Gastrocnemius medialis (tissue), 4 donors: Measurements from ENCODE around the gene ALK. TPM values are rescaled to one million over a fixed set of nuclear protein-coding genes. Genes with fewer than 3 reads are reported as not detected.

Experiments
- ATAC-seq, 2 donors: fragments of 150-250 bp; one replicate each; pipeline ENCODE4 v1.9.1; 2016
- DNase-seq, 2 donors: peaks; one replicate each; pipeline ENCODE4 v3.0.0-alpha.2; 2019
- H3K27ac ChIP-seq, 4 donors: fragments of 200-600 bp; sonication (generic); 1 replicate in 1 of 4; 2 replicates in 3 of 4; pipeline ENCODE4 v1.5.1; 2016 to 2018; ENCODE audit warnings: mild to moderate bottlenecking in 2 of 4, moderate library complexity in 1 of 4
- H3K27me3 ChIP-seq, 3 donors: fragments of 200-600 bp; sonication (generic) in 2 of 3; 1 replicate in 1 of 3; 2 replicates in 2 of 3; pipeline versions ENCODE4 v1.5.1 to v1.6.0; 2016 to 2019; ENCODE audit warnings: mild to moderate bottlenecking in 1 of 3, moderate library complexity in 1 of 3
- H3K36me3 ChIP-seq, 2 donors: fragments of 200-600 bp; sonication (generic) in 1 of 2; one replicate each; pipeline ENCODE4 v1.5.1; 2017 to 2018
- H3K4me1 ChIP-seq, 2 donors: fragments of 200-600 bp; sonication (generic) in 1 of 2; one replicate each; pipeline ENCODE4 v1.5.1; 2016 to 2017; ENCODE audit warnings: mild to moderate bottlenecking in 2 of 2
- H3K4me3 ChIP-seq, 4 donors: fragments of 200-600 bp; sonication (generic) in 3 of 4; 1 replicate in 1 of 4; 2 replicates in 3 of 4; pipeline ENCODE4 v1.5.1; 2016 to 2019; ENCODE audit warnings: mild to moderate bottlenecking in 2 of 4
- H3K9me3 ChIP-seq, 3 donors: fragments of 200-600 bp; sonication (generic) in 2 of 3; 1 replicate in 1 of 3; 2 replicates in 2 of 3; pipeline ENCODE4 v1.5.1; 2016 to 2019
- CTCF ChIP-seq, 5 experiments: fragments of 450-650 bp in 3 of 5; fragments of 200-600 bp in 2 of 5; sonication (generic) in 2 of 5; IDR thresholded peaks in 4 of 5; conservative IDR thresholded peaks in 1 of 5; 1 replicate in 4 of 5; 2 replicates in 1 of 5; pipeline ENCODE4 v1.5.1; 2016 to 2019; ENCODE audit warnings: antibody characterized with exemption in 5 of 5, mild to moderate bottlenecking in 3 of 5, moderate library complexity in 3 of 5
- POLR2A ChIP-seq, 2 donors: fragments of 450-650 bp; IDR thresholded peaks; one replicate each; pipeline ENCODE4 v1.6.1; 2017; ENCODE audit warnings: antibody characterized with exemption in 2 of 2, mild to moderate bottlenecking in 2 of 2, moderate library complexity in 2 of 2
- in situ Hi-C, 4 donors: fragments of 200-750 bp; cut with MboI; loops; one replicate each; pipeline versions ENCODE4 v1.15.0 to v1.8.0; 2017; ENCODE audit warnings: low sequenced_read_pairs in 4 of 4
- intact Hi-C: fragments of 100-400 bp; cut with DNase I; formaldehyde crosslinking; loops from one replicate; pipeline ENCODE4 v1.15.1; 2023; ENCODE audit warnings: low total_unique reads
- total RNA-seq, 4 donors: library from RNA; depleted of rRNA; stranded (reverse); fragments of >200 nt; gene quantifications; one replicate each; pipeline versions ENCODE4 v1.1.0 to v1.2.3, GENCODE V29; 2016

ALK gene
- total RNA-seq, 4 donors from 2014 or later: not detected

GRCh38 chr2:29273685-29274611, 647.4 kb downstream of the ALK start:
- intact Hi-C loops (no loop called here), in situ Hi-C loops (no loop called here)
- H3K4me3 ChIP-seq: no peak overlapping the region
- ATAC-seq (no peak), DNase-seq (no peak)
- no peaks in the 10 kb centered on the region for H3K9me3 ChIP-seq
- TF ChIP-seq POLR2A (IDR thresholded peaks at IDR 0.05) (no peak), CTCF (IDR thresholded peaks at IDR 0.05 in 4 of 5, conservative IDR thresholded peaks at IDR 0.05 in 1 of 5) (no peak)
- H3K27me3 ChIP-seq: peaks cover 0 to 7% (median 3%) of the 10 kb centered on the region in 3 donors
- H3K4me1 ChIP-seq: no peaks in the 10 kb centered on the region
- no peak overlapping the region for H3K27ac ChIP-seq
- no peaks in the 10 kb centered on the region for H3K36me3 ChIP-seq

- Histone ChIP-seq H3K36me3 (no peaks in the 10 kb centered on the region), H3K4me1 (no peaks in the 10 kb centered on the region), H3K27me3 (peaks cover 0 to 7% (median 3%) of the 10 kb centered on the region in 3 donors), H3K4me3 (no peak overlapping the region), H3K9me3 (no peaks in the 10 kb centered on the region), H3K27ac (no peak overlapping the region)
- in situ Hi-C loops (no loop called here), intact Hi-C loops (no loop called here)
- no peak for DNase-seq
- TF ChIP-seq CTCF (IDR thresholded peaks at IDR 0.05 in 4 of 5, conservative IDR thresholded peaks at IDR 0.05 in 1 of 5): no peak
- TF ChIP-seq POLR2A (IDR thresholded peaks at IDR 0.05): no peak
- ATAC-seq: no peak
Observed at GRCh38 chr2:29273004-29273684, 648.2 kb downstream of the ALK start.

GRCh38 chr2:29272311-29272710, 649.1 kb downstream of the ALK start:
- in situ Hi-C loops (no loop called here), intact Hi-C loops (no loop called here)
- Histone ChIP-seq H3K4me3 (no peak overlapping the region), H3K36me3 (no peaks in the 10 kb centered on the region), H3K27me3 (peaks cover 0 to 3% (median under 1%) of the 10 kb centered on the region in 3 donors), H3K27ac (no peak overlapping the region), H3K4me1 (no peaks in the 10 kb centered on the region), H3K9me3 (no peaks in the 10 kb centered on the region)
- no peak for ATAC-seq
- TF ChIP-seq POLR2A (IDR thresholded peaks at IDR 0.05) (no peak), CTCF (IDR thresholded peaks at IDR 0.05 in 4 of 5, conservative IDR thresholded peaks at IDR 0.05 in 1 of 5) (no peak)
- DNase-seq: no peak

GRCh38 chr2:29270701-29271121, 650.7 kb downstream of the ALK start:
- intact Hi-C loops: no loop called here
- no peak for TF ChIP-seq POLR2A (IDR thresholded peaks at IDR 0.05)
- TF ChIP-seq CTCF (IDR thresholded peaks at IDR 0.05 in 4 of 5, conservative IDR thresholded peaks at IDR 0.05 in 1 of 5): no peak
- no peaks in the 10 kb centered on the region for H3K36me3 ChIP-seq
- H3K9me3 ChIP-seq: no peaks in the 10 kb centered on the region
- in situ Hi-C loops: no loop called here
- H3K27me3 ChIP-seq: peaks cover 0 to 3% (median 0%) of the 10 kb centered on the region in 3 donors
- DNase-seq (no peak), ATAC-seq (no peak)
- no peak overlapping the region for H3K27ac ChIP-seq
- H3K4me1 ChIP-seq: no peaks in the 10 kb centered on the region
- H3K4me3 ChIP-seq: no peak overlapping the region
